Prostate gland (tissue), 2 donors: Measurements from ENCODE around the gene CLCA4.

ENCODE experiments used
- CTCF ChIP-seq, 4 experiments: fragments of 200-600 bp in 2 of 4; fragments of 450-650 bp in 2 of 4; sonication (generic) in 2 of 4; IDR thresholded peaks; 1 replicate in 3 of 4; 2 replicates in 1 of 4; pipeline ENCODE4 v1.5.1; 2016 to 2019; ENCODE audit warnings: antibody characterized with exemption in 4 of 4, mild to moderate bottlenecking in 2 of 4, moderate library complexity in 2 of 4
- POLR2A ChIP-seq: fragments of 450-650 bp; IDR thresholded peaks from one replicate; pipeline ENCODE4 v1.6.1; 2016; ENCODE audit warnings: antibody characterized with exemption, mild to moderate bottlenecking

- TF ChIP-seq POLR2A (no peak), CTCF (IDR thresholded peaks at IDR 0.05) (no peak)
Measured at GRCh38 chr1:86594284-86594770, 47.4 kb downstream of the CLCA4 start.
